HEK293 (cell line): ENCODE data around the gene INTS1.
A peak's percentile ranks its signal among the peaks of the same experiment; 100 is the strongest.

Experiments
- FEZF1 ChIP-seq: fragments of 450-650 bp; formaldehyde crosslinking; IDR thresholded peaks from 2 replicates; pipeline ENCODE4 v1.5.1; 2016; ENCODE audit warnings: missing biosample characterization, missing genetic modification characterization
- GLIS1 ChIP-seq: fragments of 450-650 bp; formaldehyde crosslinking; IDR thresholded peaks from 2 replicates; pipeline ENCODE4 v1.5.1; 2016; ENCODE audit warnings: missing biosample characterization, missing genetic modification characterization
- OSR2 ChIP-seq: fragments of 450-650 bp; formaldehyde crosslinking; IDR thresholded peaks from 2 replicates; pipeline ENCODE4 v1.5.1; 2016; ENCODE audit warnings: missing biosample characterization, missing genetic modification characterization
- RBAK ChIP-seq: fragments of 450-650 bp; formaldehyde crosslinking; IDR thresholded peaks from 2 replicates; pipeline ENCODE4 v1.5.1; 2016; ENCODE audit warnings: missing biosample characterization, missing genetic modification characterization
- SETDB1 ChIP-seq: IDR thresholded peaks from one replicate; pipeline ENCODE4 v1.6.1; 2017; ENCODE audit warnings: mild to moderate bottlenecking, low read length, moderate library complexity, mixed read lengths; ENCODE audit not compliant: insufficient read length
- SP3 ChIP-seq: fragments of 450-650 bp; formaldehyde crosslinking; IDR thresholded peaks from 2 replicates; pipeline ENCODE4 v1.5.1; 2016; ENCODE audit warnings: missing biosample characterization, missing genetic modification characterization
- SP7 ChIP-seq: fragments of 450-650 bp; formaldehyde crosslinking; IDR thresholded peaks from 2 replicates; pipeline ENCODE4 v1.5.1; 2016; ENCODE audit warnings: missing biosample characterization, missing genetic modification characterization
- ZFP41 ChIP-seq: fragments of 450-650 bp; formaldehyde crosslinking; IDR thresholded peaks from 2 replicates; pipeline ENCODE4 v1.5.1; 2016; ENCODE audit warnings: missing biosample characterization, missing genetic modification characterization, borderline replicate concordance
- ZFP69B ChIP-seq: fragments of 450-650 bp; formaldehyde crosslinking; IDR thresholded peaks from 2 replicates; pipeline ENCODE4 v1.5.1; 2016; ENCODE audit warnings: missing biosample characterization, missing genetic modification characterization
- ZNF10 ChIP-seq: fragments of 450-650 bp; formaldehyde crosslinking; IDR thresholded peaks from 2 replicates; pipeline ENCODE4 v1.5.1; 2017; ENCODE audit warnings: missing biosample characterization, missing genetic modification characterization
- ZNF146 ChIP-seq: fragments of 450-650 bp; formaldehyde crosslinking; IDR thresholded peaks from 2 replicates; pipeline ENCODE4 v1.5.1; 2016; ENCODE audit warnings: missing biosample characterization, missing genetic modification characterization
- ZNF2 ChIP-seq: fragments of 450-650 bp; formaldehyde crosslinking; IDR thresholded peaks from 2 replicates; pipeline ENCODE4 v1.5.1; 2016; ENCODE audit warnings: missing biosample characterization, missing genetic modification characterization
- ZNF521 ChIP-seq: fragments of 450-650 bp; formaldehyde crosslinking; IDR thresholded peaks from 2 replicates; pipeline ENCODE4 v1.5.1; 2017; ENCODE audit warnings: missing biosample characterization, mild to moderate bottlenecking, missing genetic modification characterization
- ZNF530 ChIP-seq: fragments of 450-650 bp; formaldehyde crosslinking; IDR thresholded peaks from 2 replicates; pipeline ENCODE4 v1.5.1; 2016; ENCODE audit warnings: low read depth, missing biosample characterization, missing genetic modification characterization
- ZNF596 ChIP-seq: fragments of 450-650 bp; IDR thresholded peaks from 2 replicates; pipeline ENCODE4 v1.5.0; 2018; ENCODE audit warnings: missing biosample characterization, mild to moderate bottlenecking, missing genetic modification characterization, moderate library complexity
- TF ChIP-seq, protein P1 (sequence below): sonication (generic); formaldehyde crosslinking; IDR thresholded peaks from 2 replicates; pipeline ENCODE4 v1.8.1; 2022; ENCODE audit warnings: mild to moderate bottlenecking, moderate library complexity, missing genetic modification reagents
- TF ChIP-seq, protein P2 (sequence below): fragments of 450-650 bp; formaldehyde crosslinking; IDR thresholded peaks from 2 replicates; pipeline ENCODE4 v1.5.1; 2016; ENCODE audit warnings: missing biosample characterization, missing genetic modification characterization
- TF ChIP-seq, protein P3 (sequence below): fragments of 450-650 bp; formaldehyde crosslinking; IDR thresholded peaks from 2 replicates; pipeline ENCODE4 v1.5.1; 2016; ENCODE audit warnings: missing biosample characterization, missing genetic modification characterization, borderline replicate concordance
- TF ChIP-seq, protein P4 (sequence below): fragments of 450-650 bp; formaldehyde crosslinking; IDR thresholded peaks from 2 replicates; pipeline ENCODE4 v1.5.1; 2016; ENCODE audit warnings: missing biosample characterization, missing genetic modification characterization
- TF ChIP-seq, protein P5 (sequence below): fragments of 450-650 bp; formaldehyde crosslinking; IDR thresholded peaks from 2 replicates; pipeline ENCODE4 v1.5.1; 2016; ENCODE audit warnings: missing biosample characterization, missing genetic modification characterization, low read depth
- TF ChIP-seq, protein P6 (sequence below): fragments of 450-650 bp; formaldehyde crosslinking; IDR thresholded peaks from 2 replicates; pipeline ENCODE4 v1.5.1; 2016; ENCODE audit warnings: missing biosample characterization, missing genetic modification characterization
- TF ChIP-seq, protein P7 (sequence below): fragments of 450-650 bp; formaldehyde crosslinking; IDR thresholded peaks from 2 replicates; pipeline ENCODE4 v1.5.1; 2016; ENCODE audit warnings: missing biosample characterization, missing genetic modification characterization

The INTS1 gene

DNA sequence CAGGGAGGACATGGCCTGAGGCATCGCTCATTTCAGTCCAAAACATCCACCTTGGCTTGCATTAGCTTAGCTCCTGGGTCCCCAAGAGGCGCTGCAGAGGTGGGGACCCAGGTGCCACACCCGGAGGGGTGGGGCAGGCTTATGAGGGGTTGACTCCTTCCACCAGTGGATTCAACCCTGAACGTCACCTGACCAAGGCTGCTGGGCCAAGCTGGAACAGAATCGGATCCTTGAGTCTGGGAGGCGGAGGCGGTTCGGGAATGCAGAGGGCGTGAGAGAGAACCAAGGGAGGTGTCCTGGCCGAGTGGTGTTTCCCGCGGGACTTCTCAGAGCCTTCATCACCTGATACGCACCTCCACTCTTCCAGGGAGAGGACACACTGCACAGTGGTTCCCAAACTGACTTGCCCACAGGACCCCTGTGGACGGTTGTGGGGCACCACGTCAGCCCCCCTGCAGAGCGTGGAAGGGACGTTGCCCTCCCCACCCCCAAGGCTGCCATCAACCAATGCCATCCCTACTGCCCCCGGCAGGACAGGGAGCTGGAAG is 40.4 kb downstream of the INTS1 start (continued):
- TF ChIP-seq OSR2 (tag by site-specific recombination) = no peak
- TF ChIP-seq, protein P1, sequence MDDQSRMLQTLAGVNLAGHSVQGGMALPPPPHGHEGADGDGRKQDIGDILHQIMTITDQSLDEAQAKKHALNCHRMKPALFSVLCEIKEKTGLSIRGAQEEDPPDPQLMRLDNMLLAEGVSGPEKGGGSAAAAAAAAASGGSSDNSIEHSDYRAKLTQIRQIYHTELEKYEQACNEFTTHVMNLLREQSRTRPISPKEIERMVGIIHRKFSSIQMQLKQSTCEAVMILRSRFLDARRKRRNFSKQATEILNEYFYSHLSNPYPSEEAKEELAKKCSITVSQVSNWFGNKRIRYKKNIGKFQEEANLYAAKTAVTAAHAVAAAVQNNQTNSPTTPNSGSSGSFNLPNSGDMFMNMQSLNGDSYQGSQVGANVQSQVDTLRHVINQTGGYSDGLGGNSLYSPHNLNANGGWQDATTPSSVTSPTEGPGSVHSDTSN = no peak
- TF ChIP-seq, protein P2, sequence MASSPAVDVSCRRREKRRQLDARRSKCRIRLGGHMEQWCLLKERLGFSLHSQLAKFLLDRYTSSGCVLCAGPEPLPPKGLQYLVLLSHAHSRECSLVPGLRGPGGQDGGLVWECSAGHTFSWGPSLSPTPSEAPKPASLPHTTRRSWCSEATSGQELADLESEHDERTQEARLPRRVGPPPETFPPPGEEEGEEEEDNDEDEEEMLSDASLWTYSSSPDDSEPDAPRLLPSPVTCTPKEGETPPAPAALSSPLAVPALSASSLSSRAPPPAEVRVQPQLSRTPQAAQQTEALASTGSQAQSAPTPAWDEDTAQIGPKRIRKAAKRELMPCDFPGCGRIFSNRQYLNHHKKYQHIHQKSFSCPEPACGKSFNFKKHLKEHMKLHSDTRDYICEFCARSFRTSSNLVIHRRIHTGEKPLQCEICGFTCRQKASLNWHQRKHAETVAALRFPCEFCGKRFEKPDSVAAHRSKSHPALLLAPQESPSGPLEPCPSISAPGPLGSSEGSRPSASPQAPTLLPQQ (tag by site-specific recombination) = no peak
- TF ChIP-seq ZNF146 = no peak
- TF ChIP-seq SP7 (tag by site-specific recombination) = no peak
- TF ChIP-seq GLIS1 (tag by site-specific recombination) = no peak
- TF ChIP-seq ZNF530 (tag by site-specific recombination) = no peak
- no peak for TF ChIP-seq SETDB1
- no peak for TF ChIP-seq FEZF1 (tag by site-specific recombination)
- 0 out of 2 replicates have a peak, but pooled peaks have one; percentile 23 for TF ChIP-seq ZNF10 (tag by site-specific recombination)
- TF ChIP-seq, protein P3, sequence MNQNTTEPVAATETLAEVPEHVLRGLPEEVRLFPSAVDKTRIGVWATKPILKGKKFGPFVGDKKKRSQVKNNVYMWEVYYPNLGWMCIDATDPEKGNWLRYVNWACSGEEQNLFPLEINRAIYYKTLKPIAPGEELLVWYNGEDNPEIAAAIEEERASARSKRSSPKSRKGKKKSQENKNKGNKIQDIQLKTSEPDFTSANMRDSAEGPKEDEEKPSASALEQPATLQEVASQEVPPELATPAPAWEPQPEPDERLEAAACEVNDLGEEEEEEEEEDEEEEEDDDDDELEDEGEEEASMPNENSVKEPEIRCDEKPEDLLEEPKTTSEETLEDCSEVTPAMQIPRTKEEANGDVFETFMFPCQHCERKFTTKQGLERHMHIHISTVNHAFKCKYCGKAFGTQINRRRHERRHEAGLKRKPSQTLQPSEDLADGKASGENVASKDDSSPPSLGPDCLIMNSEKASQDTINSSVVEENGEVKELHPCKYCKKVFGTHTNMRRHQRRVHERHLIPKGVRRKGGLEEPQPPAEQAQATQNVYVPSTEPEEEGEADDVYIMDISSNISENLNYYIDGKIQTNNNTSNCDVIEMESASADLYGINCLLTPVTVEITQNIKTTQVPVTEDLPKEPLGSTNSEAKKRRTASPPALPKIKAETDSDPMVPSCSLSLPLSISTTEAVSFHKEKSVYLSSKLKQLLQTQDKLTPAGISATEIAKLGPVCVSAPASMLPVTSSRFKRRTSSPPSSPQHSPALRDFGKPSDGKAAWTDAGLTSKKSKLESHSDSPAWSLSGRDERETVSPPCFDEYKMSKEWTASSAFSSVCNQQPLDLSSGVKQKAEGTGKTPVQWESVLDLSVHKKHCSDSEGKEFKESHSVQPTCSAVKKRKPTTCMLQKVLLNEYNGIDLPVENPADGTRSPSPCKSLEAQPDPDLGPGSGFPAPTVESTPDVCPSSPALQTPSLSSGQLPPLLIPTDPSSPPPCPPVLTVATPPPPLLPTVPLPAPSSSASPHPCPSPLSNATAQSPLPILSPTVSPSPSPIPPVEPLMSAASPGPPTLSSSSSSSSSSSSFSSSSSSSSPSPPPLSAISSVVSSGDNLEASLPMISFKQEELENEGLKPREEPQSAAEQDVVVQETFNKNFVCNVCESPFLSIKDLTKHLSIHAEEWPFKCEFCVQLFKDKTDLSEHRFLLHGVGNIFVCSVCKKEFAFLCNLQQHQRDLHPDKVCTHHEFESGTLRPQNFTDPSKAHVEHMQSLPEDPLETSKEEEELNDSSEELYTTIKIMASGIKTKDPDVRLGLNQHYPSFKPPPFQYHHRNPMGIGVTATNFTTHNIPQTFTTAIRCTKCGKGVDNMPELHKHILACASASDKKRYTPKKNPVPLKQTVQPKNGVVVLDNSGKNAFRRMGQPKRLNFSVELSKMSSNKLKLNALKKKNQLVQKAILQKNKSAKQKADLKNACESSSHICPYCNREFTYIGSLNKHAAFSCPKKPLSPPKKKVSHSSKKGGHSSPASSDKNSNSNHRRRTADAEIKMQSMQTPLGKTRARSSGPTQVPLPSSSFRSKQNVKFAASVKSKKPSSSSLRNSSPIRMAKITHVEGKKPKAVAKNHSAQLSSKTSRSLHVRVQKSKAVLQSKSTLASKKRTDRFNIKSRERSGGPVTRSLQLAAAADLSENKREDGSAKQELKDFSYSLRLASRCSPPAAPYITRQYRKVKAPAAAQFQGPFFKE (tag by site-specific recombination) = no peak
- TF ChIP-seq, protein P4, sequence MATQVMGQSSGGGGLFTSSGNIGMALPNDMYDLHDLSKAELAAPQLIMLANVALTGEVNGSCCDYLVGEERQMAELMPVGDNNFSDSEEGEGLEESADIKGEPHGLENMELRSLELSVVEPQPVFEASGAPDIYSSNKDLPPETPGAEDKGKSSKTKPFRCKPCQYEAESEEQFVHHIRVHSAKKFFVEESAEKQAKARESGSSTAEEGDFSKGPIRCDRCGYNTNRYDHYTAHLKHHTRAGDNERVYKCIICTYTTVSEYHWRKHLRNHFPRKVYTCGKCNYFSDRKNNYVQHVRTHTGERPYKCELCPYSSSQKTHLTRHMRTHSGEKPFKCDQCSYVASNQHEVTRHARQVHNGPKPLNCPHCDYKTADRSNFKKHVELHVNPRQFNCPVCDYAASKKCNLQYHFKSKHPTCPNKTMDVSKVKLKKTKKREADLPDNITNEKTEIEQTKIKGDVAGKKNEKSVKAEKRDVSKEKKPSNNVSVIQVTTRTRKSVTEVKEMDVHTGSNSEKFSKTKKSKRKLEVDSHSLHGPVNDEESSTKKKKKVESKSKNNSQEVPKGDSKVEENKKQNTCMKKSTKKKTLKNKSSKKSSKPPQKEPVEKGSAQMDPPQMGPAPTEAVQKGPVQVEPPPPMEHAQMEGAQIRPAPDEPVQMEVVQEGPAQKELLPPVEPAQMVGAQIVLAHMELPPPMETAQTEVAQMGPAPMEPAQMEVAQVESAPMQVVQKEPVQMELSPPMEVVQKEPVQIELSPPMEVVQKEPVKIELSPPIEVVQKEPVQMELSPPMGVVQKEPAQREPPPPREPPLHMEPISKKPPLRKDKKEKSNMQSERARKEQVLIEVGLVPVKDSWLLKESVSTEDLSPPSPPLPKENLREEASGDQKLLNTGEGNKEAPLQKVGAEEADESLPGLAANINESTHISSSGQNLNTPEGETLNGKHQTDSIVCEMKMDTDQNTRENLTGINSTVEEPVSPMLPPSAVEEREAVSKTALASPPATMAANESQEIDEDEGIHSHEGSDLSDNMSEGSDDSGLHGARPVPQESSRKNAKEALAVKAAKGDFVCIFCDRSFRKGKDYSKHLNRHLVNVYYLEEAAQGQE (tag by site-specific recombination) = no peak
- TF ChIP-seq, protein P5, sequence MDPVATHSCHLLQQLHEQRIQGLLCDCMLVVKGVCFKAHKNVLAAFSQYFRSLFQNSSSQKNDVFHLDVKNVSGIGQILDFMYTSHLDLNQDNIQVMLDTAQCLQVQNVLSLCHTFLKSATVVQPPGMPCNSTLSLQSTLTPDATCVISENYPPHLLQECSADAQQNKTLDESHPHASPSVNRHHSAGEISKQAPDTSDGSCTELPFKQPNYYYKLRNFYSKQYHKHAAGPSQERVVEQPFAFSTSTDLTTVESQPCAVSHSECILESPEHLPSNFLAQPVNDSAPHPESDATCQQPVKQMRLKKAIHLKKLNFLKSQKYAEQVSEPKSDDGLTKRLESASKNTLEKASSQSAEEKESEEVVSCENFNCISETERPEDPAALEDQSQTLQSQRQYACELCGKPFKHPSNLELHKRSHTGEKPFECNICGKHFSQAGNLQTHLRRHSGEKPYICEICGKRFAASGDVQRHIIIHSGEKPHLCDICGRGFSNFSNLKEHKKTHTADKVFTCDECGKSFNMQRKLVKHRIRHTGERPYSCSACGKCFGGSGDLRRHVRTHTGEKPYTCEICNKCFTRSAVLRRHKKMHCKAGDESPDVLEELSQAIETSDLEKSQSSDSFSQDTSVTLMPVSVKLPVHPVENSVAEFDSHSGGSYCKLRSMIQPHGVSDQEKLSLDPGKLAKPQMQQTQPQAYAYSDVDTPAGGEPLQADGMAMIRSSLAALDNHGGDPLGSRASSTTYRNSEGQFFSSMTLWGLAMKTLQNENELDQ (tag by site-specific recombination) = no peak
- no peak for TF ChIP-seq SP3
- no peak for TF ChIP-seq ZFP69B (tag by site-specific recombination)
- no peak for TF ChIP-seq RBAK
- TF ChIP-seq, protein P6, sequence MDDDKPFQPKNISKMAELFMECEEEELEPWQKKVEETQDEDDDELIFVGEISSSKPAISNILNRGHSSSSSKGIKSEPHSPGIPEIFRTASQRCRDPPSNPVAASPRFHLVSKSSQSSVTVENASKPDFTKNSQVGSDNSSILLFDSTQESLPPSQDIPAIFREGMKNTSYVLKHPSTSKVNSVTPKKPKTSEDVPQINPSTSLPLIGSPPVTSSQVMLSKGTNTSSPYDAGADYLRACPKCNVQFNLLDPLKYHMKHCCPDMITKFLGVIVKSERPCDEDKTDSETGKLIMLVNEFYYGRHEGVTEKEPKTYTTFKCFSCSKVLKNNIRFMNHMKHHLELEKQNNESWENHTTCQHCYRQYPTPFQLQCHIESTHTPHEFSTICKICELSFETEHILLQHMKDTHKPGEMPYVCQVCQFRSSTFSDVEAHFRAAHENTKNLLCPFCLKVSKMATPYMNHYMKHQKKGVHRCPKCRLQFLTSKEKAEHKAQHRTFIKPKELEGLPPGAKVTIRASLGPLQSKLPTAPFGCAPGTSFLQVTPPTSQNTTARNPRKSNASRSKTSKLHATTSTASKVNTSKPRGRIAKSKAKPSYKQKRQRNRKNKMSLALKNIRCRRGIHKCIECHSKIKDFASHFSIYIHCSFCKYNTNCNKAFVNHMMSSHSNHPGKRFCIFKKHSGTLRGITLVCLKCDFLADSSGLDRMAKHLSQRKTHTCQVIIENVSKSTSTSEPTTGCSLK = no peak
- TF ChIP-seq, protein P7, sequence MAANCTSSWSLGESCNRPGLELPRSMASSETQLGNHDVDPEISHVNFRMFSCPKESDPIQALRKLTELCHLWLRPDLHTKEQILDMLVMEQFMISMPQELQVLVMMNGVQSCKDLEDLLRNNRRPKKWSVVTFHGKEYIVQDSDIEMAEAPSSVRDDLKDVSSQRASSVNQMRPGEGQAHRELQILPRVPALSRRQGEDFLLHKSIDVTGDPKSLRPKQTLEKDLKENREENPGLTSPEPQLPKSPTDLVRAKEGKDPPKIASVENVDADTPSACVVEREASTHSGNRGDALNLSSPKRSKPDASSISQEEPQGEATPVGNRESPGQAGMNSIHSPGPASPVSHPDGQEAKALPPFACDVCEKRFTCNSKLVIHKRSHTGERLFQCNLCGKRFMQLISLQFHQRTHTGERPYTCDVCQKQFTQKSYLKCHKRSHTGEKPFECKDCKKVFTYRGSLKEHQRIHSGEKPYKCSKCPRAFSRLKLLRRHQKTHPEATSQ (tag by site-specific recombination) = no peak
- no peak for TF ChIP-seq ZNF596
- no peak for TF ChIP-seq ZFP41 (tag by site-specific recombination)
- no peak for TF ChIP-seq ZNF2 (tag by site-specific recombination)
- TF ChIP-seq ZNF521 (tag by site-specific recombination) = no peak
